OCI-LY1 (cell line): ENCODE measurements around the gene PLOD2.

Source experiments
- H2AFZ ChIP-seq: fragments of 200-600 bp; sonication (generic), shearing (Covaris generic); 2 replicates; pipeline ENCODE4 v1.6.0; 2014; ENCODE audit warnings: antibody characterized with exemption, mild to moderate bottlenecking, low read length
- H3F3A ChIP-seq: fragments of 200-600 bp; sonication (generic), shearing (Covaris generic); 2 replicates; pipeline ENCODE4 v1.6.0; 2014; ENCODE audit warnings: mild to moderate bottlenecking, antibody characterized with exemption, low read length, moderate library complexity; ENCODE audit not compliant: insufficient read depth
- H3K27ac ChIP-seq: fragments of 200-600 bp; sonication (generic); 2 replicates; pipeline ENCODE4 v1.5.1; 2014; ENCODE audit warnings: low read length, mixed run types, mild to moderate bottlenecking, low read depth; ENCODE audit not compliant: poor library complexity, severe bottlenecking
- H3K27me3 ChIP-seq: fragments of 200-600 bp; sonication (generic); 2 replicates; pipeline ENCODE4 v1.6.0; 2014; ENCODE audit warnings: antibody characterized with exemption, mild to moderate bottlenecking, low read length, moderate library complexity; ENCODE audit not compliant: insufficient read depth
- H3K36me3 ChIP-seq: fragments of 200-600 bp; sonication (generic); 2 replicates; pipeline ENCODE4 v1.6.1; 2014; ENCODE audit warnings: mild to moderate bottlenecking, antibody characterized with exemption, low read length, moderate library complexity, mixed read lengths; ENCODE audit not compliant: insufficient read depth
- H3K4me1 ChIP-seq: fragments of 200-600 bp; sonication (generic); 2 replicates; pipeline ENCODE4 v1.5.1; 2014; ENCODE audit warnings: mild to moderate bottlenecking, low read length, moderate library complexity; ENCODE audit not compliant: insufficient read depth, severe bottlenecking
- H3K4me2 ChIP-seq: fragments of 200-600 bp; sonication (generic), shearing (Covaris generic); 2 replicates; pipeline ENCODE4 v1.6.1; 2014; ENCODE audit warnings: low read length
- H3K4me3 ChIP-seq: fragments of 200-600 bp; sonication (generic); 2 replicates; pipeline ENCODE4 v1.5.1; 2014; ENCODE audit warnings: low read length, low read depth, mild to moderate bottlenecking, mixed read lengths; ENCODE audit not compliant: poor library complexity, severe bottlenecking
- H3K79me2 ChIP-seq: fragments of 200-600 bp; shearing (Covaris generic); 2 replicates; pipeline ENCODE4 v1.6.1; 2016; ENCODE audit warnings: mixed run types, low read length, mixed read lengths; ENCODE audit not compliant: insufficient read depth
- H3K9ac ChIP-seq: fragments of 200-600 bp; sonication (generic), shearing (Covaris generic); 2 replicates; pipeline ENCODE4 v1.6.1; 2014; ENCODE audit warnings: mild to moderate bottlenecking, low read length, mixed read lengths
- H3K9me2 ChIP-seq: fragments of 200-600 bp; sonication (generic), shearing (Covaris generic); 2 replicates; pipeline ENCODE4 v1.6.1; 2014; ENCODE audit warnings: low read depth, mild to moderate bottlenecking, low read length, mixed read lengths
- H3K9me3 ChIP-seq: fragments of 200-600 bp; shearing (Covaris generic); 2 replicates; pipeline ENCODE4 v1.6.1; 2014; ENCODE audit warnings: low read length, mixed read lengths
- H4K20me1 ChIP-seq: fragments of 200-600 bp; sonication (generic), shearing (Covaris generic); 2 replicates; pipeline ENCODE4 v1.6.0; 2016; ENCODE audit warnings: mild to moderate bottlenecking, low read length; ENCODE audit not compliant: insufficient read depth
- CTCF ChIP-seq: fragments of 200-600 bp; sonication (generic), shearing (Covaris generic); IDR thresholded peaks from 2 replicates; pipeline ENCODE4 v1.5.1; 2017; ENCODE audit warnings: mild to moderate bottlenecking, antibody characterized with exemption, low read length, moderate library complexity, mixed read lengths
- EZH2 ChIP-seq: fragments of 200-600 bp; sonication (generic), shearing (Covaris generic); IDR thresholded peaks from 2 replicates; pipeline ENCODE4 v1.8.0; 2017; ENCODE audit warnings: borderline replicate concordance, mixed run types, mild to moderate bottlenecking, antibody characterized with exemption, low read length, moderate library complexity, mixed read lengths

Gene PLOD2

DNA sequence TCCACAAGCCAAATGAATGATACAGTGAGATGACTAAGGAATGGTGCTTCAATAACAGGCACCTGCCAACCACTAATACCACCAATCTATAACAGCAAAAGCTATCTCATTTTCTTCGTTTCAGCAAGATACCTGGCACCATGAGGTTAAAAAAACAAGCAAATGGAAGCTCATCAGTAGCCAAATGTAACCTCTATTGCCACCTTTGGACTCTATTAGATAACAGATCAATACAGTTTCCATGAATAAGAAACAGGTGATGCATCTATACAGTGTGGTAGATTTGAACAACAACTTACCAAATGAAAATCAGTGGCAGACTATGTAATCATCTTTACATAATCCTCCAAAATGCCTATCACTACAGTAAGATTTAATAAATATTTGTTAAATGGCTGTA, 32.8 kb downstream of the PLOD2 start:
- no peaks in the 10 kb centered on the region for H3F3A ChIP-seq

GRCh38 chr3:146125951-146126350, 35.0 kb downstream of the PLOD2 start:
- H3F3A ChIP-seq: no peaks in the 10 kb centered on the region
- no peaks in the 10 kb centered on the region for H3K36me3 ChIP-seq
- no peaks in the 10 kb centered on the region for H3K27me3 ChIP-seq
- H3K9me2 ChIP-seq: no peaks in the 10 kb centered on the region
- no peaks in the 10 kb centered on the region for H3K79me2 ChIP-seq
- no peak overlapping the region for H2AFZ ChIP-seq
- no peak overlapping the region for H3K4me3 ChIP-seq
- no peaks in the 10 kb centered on the region for H4K20me1 ChIP-seq
- H3K9me3 ChIP-seq: no peaks in the 10 kb centered on the region
- TF ChIP-seq EZH2 (no peak), CTCF (no peak)
- H3K27ac ChIP-seq: no peak overlapping the region
- no peak overlapping the region for H3K4me2 ChIP-seq
- H3K9ac ChIP-seq: no peak overlapping the region
- no peaks in the 10 kb centered on the region for H3K4me1 ChIP-seq

More for the DNA sequence above, 32.8 kb downstream of the PLOD2 start:
- Histone ChIP-seq H3K27me3 (no peaks in the 10 kb centered on the region), H3K9ac (no peak overlapping the region), H3K79me2 (no peaks in the 10 kb centered on the region), H3K9me2 (no peaks in the 10 kb centered on the region), H2AFZ (no peak overlapping the region), H4K20me1 (no peaks in the 10 kb centered on the region), H3K4me3 (no peak overlapping the region), H3K27ac (no peak overlapping the region), H3K4me1 (no peaks in the 10 kb centered on the region), H3K36me3 (no peaks in the 10 kb centered on the region), H3K9me3 (no peaks in the 10 kb centered on the region), H3K4me2 (no peak overlapping the region)
- TF ChIP-seq CTCF (no peak), EZH2 (no peak)

- TF ChIP-seq EZH2 (no peak), CTCF (no peak)
- no peak overlapping the region for H3K9ac ChIP-seq
- H3K36me3 ChIP-seq: no peaks in the 10 kb centered on the region
- H3K27ac ChIP-seq: no peak overlapping the region
- H2AFZ ChIP-seq: no peak overlapping the region
- H3K4me1 ChIP-seq: no peaks in the 10 kb centered on the region
- no peaks in the 10 kb centered on the region for H3K79me2 ChIP-seq
- H3K9me2 ChIP-seq: no peaks in the 10 kb centered on the region
- no peaks in the 10 kb centered on the region for H3K27me3 ChIP-seq
- H3K4me3 ChIP-seq: no peak overlapping the region
- no peaks in the 10 kb centered on the region for H3K9me3 ChIP-seq
- H3F3A ChIP-seq: no peaks in the 10 kb centered on the region
- H4K20me1 ChIP-seq: no peaks in the 10 kb centered on the region
- no peak overlapping the region for H3K4me2 ChIP-seq
Measured at GRCh38 chr3:146124126-146124801, 36.7 kb downstream of the PLOD2 start.
